KOPT-K1 (cell line): ENCODE data around the gene CBARP.

Source experiments
- H3K27ac ChIP-seq: fragments of 200-600 bp; sonication (generic); 2 replicates; pipeline ENCODE4 v1.5.1; 2016; ENCODE audit warnings: antibody characterized with exemption, mild to moderate bottlenecking, low read depth, low read length; ENCODE audit not compliant: poor library complexity, severe bottlenecking
- H3K36me3 ChIP-seq: fragments of 200-600 bp; sonication (generic); 2 replicates; pipeline ENCODE4 v1.5.1; 2017; ENCODE audit warnings: antibody characterized with exemption, mild to moderate bottlenecking, low read length, moderate library complexity; ENCODE audit not compliant: insufficient read depth
- H3K9me3 ChIP-seq: fragments of 200-600 bp; sonication (generic); 2 replicates; pipeline ENCODE4 v1.5.1; 2017; ENCODE audit warnings: antibody characterized with exemption, low read length, mild to moderate bottlenecking; ENCODE audit not compliant: insufficient read depth, poor library complexity, severe bottlenecking

Gene CBARP

DNA sequence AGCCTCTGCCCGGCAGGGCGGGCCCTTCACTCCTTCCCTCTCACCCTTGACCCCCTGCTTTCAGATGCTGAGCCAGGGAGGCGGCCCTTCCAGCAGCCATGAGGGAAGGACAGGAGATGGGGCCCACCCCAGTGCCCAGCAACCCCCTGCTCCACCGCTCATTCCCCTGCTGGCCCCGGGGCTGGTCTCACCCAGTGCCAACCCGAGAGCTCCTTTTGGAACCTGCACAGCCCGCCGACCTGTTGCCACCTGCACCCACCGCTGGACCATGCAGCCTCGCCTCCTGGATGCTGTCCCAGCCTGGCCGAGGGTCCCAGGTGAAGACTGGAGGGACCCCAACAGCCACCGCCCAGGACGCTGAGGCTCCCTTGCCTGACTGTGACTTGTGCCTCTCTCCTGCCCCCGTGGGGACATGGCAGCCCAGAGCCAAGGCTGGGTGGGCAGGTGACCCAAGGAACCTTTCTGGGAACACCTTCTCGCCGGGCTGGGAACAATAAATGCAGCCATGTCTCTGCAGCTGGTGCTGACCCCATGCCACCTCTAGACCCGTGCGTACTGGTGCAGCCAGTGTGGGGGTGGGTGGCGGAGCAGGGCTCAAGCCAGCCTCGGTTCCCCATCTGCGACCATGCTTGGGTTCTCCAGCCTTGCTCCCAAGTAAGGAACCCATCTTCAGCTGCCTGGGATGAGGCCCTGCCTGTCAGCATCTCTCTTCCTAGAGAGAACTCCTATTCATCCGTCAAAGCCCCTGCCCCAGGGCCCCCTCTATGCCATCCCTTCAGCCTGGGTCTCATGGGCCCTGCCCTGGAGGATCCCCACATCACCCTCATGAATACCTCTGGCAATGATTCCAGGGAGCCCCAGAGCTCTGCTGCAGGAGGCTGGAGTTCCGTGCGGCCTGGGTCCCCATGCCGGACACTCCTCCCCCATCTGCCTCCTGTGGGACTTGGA, 41.2 kb upstream of the CBARP start:
- H3K9me3 ChIP-seq: no peaks in the 10 kb centered on the region
- no peak overlapping the region for H3K27ac ChIP-seq
- H3K36me3 ChIP-seq: peaks cover 47% of the 10 kb centered on the region

DNA sequence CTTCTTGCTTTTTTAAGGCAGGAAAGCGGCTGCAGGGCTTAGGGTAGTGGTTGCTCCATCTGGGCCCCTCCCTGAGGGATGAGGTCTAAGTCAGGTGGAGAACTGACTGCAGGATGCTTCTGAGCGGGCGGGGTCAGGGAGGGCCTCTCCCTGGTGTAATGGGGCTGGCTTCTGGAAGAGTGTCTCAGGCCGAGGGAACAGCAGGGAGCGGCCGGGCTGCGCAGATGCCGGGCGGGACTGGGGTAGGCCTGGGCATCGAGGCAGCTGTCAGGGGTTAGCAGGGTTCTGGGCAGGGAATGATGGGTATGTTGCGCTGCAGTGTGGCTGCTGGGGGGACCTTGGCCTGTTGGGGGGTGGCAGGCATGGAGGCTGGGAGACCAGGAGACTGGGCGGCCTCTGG, 40.3 kb upstream of the CBARP start:
- Histone ChIP-seq H3K9me3 (no peaks in the 10 kb centered on the region), H3K36me3 (peaks cover 56% of the 10 kb centered on the region), H3K27ac (no peak overlapping the region)

DNA sequence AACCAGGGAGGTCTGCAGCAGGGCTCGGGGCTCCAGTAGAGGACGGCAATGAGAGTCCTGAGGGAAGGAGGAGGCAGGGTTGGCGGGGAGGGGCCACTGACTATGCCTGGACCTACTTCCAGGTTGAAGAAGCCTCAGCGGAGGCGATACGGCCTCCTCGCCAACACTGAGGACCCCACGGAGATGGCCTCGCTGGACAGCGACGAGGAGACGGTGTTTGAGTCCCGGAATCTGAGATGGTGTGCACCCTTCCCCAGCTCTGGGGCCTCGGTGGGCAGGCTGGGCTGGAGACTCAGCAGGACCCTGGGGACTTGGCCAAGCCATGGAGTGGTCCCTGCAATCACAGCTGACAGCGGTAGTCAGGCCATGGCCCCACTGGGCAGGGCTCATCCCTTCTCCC, 39.3 kb upstream of the CBARP start:
- Histone ChIP-seq H3K36me3 (peaks cover 67% of the 10 kb centered on the region), H3K27ac (peak overlapping the region; percentile 96), H3K9me3 (no peaks in the 10 kb centered on the region)

DNA sequence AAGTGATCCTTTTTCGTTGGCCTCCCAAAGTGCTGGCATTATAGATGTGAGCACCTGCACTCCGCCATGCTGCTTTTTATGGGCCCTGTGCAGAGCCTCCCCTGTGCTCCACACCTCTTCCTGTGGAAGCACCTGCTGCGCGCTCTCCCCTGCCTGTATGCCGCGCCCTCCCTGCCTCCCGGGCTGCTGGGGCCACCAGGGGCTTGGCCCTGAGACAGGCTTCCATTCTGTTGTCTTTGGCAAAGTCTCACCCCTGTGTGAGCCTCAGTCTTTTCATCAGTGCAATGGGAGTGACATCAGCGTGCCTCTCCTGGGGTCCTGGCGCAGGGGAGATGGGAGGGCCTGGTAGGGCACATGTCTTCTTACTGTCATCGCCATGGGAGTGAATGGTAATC, 38.8 kb upstream of the CBARP start:
- Histone ChIP-seq H3K9me3 (no peaks in the 10 kb centered on the region), H3K36me3 (peaks cover 71% of the 10 kb centered on the region), H3K27ac (peak overlapping the region; percentile 96)

DNA sequence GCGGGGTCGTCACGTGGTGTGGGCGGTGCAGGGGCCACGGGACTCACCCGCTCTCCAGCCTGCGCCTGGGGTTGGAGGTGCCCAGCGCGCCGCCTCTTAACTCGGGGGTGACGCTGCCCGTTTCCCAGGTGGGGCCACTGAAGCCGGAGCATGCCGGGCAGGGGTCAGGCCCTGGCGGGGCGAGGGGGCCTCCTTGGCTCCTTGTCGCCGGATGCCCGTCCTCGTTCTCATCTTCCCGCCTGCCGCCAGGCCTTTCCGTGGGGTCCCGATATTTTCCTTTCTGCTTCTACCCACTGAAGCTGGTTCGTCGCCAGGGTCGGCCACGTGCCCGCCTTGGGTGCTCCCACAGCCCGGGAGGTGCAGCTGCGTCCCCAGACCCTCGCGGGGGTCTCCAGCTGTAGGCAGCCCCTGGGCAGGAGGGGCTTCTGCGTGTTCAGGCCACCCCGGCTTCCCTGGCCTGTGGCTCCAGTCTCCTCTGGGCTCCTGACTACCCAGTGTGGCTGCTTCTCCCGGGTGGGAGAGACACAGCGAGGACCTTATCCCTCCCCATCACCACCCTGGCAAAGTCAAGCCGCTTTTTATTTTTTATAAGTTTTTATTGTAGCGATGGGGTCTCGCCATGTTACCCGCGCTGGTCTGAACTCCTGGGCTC, 38.3 kb upstream of the CBARP start:
- Histone ChIP-seq H3K9me3 (no peaks in the 10 kb centered on the region), H3K27ac (peak overlapping the region; percentile 96), H3K36me3 (peaks cover 76% of the 10 kb centered on the region)

DNA sequence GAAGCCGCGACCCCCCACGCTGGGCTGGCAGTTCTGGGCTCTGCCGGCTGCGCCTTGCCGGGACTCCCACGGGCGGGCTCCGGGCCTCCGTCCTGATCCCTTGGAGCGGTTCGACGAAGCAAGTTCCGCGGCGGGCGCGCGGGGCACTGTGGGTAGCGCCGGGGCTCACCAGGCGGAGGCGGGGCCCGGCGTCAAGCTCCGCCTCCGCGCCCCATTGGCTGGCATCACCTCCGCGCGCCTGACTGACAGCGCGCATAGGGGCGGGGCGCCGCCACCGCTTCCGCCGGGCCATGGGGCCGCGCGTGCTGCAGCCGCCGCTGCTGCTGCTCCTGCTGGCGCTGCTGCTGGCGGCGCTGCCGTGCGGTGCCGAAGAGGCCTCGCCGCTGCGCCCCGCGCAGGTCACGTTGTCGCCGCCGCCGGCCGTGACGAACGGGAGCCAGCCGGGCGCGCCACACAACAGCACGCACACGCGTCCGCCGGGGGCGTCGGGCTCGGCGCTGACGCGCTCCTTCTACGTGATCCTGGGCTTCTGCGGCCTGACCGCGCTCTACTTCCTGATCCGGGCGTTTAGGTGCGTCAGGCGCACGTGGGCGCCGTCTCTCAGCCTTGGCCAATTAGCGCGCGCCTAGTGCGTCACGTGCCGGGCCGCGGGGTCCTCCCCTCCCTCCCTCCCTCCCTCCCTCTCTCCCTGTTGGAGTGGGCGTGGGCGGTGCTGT, 37.6 kb upstream of the CBARP start, which contains the start of gene FAM174C:
TSS of gene FAM174C (plus strand) at position 271 of the 716 bp plus-strand sequence. CDS start at position 291, 20 bp downstream.
- Histone ChIP-seq H3K36me3 (peaks cover 82% of the 10 kb centered on the region), H3K9me3 (no peaks in the 10 kb centered on the region), H3K27ac (peak within 1 kb of the TSS; percentile 96)

DNA sequence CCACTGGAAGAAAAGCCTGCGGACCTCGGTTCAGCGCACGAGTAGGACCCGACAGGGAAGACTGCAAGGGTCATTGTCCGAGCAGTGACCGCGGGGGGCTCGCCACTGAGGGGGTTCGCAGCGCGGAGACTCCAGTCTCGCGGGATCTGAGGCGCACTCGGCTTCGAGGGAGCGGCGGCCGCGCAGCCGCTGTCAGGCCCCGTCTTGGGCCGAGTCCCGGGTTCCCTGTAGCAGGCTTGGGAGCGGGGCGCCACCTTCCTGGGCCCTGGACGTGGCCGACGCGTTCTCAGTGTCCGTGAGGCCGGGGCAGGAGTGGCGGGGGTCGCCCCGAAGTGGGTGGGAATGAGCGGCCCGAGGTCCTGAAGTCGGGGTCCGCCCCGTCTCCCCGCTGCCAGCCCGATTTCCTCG, 37.1 kb upstream of the CBARP start:
- Histone ChIP-seq H3K36me3 (peaks cover 81% of the 10 kb centered on the region), H3K27ac (peak overlapping the region; percentile 96), H3K9me3 (no peaks in the 10 kb centered on the region)

DNA sequence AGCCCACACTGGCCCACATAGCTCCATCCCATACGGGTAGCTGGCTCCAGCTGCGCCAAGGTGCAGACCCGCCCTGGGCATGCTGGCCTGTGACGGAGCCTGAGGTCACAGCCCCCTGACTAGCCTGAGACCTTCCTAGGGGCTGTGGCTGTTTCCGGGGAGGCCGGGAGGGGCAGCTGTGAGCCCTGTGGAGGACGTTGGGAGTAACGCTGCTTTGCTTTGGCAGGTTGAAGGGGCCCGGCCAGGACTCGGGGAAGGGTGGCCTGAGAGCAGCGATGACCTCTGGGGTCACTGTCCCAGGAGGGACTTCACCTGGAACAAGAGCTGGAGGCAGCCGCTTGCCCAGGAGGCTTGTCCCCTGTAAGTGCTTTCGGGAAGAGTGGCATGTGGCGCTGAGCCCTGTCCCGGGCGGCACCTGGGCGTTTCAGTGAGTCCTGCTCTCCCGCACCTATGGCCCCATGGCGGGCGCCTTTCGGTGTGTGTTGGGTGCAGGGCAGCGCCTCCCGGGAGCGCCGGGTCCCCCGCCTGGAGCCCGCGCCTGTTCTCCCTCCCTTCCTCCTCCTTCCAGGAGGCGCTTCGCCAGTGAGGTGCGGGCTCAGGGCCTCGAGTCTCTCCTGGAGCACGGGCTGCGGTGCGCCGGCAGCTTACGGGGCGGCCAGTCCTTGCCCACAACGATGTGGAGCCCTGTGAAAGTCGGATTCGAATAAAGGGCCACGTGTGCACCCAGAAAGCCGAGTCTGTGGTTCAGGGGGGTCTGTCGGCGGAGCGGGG, 36.5 kb upstream of the CBARP start:
- H3K27ac ChIP-seq: peak overlapping the region; percentile 96
- H3K36me3 ChIP-seq: peaks cover 77% of the 10 kb centered on the region

DNA sequence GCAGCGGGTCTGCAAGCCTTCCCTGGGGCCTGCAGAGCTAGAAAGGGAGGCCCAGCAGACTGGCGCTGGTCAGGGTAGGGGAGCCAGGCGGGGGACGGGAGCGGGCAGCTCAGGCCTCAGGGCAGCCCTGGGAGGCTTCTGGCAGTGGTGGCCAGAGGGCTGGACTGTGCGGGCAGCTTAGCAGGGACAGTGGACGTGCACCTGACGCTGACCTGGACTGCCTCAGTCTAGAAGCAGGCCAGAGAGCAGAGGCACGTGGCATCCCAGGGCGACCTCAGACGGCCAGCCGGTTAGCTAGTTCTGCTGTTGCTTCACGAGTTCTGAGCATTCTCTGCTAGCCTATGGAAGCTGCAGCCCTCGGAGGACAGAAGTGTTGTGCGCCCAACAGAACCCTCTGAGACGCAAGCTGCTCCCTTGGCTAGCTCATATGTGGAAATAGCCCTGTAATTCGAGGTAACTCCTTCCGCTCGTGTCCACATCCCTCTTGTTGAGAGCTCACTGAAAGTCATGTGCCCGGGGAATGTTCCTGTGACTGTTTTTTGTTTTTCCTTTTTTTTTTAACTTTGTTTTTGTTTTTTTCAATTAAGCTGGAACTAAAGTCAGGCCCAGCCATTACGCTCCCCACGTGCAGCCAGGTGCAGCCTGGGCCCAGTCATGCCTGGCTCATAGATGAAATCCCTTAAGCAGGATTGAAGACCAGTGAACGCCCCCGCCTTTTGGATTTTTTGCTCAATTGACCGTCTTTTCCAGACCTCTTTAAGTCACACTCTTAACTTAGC, 35.6 kb upstream of the CBARP start:
- Histone ChIP-seq H3K36me3 (peaks cover 69% of the 10 kb centered on the region), H3K27ac (no peak overlapping the region), H3K9me3 (no peaks in the 10 kb centered on the region)

More for the DNA sequence above, 36.5 kb upstream of the CBARP start:
- no peaks in the 10 kb centered on the region for H3K9me3 ChIP-seq

DNA sequence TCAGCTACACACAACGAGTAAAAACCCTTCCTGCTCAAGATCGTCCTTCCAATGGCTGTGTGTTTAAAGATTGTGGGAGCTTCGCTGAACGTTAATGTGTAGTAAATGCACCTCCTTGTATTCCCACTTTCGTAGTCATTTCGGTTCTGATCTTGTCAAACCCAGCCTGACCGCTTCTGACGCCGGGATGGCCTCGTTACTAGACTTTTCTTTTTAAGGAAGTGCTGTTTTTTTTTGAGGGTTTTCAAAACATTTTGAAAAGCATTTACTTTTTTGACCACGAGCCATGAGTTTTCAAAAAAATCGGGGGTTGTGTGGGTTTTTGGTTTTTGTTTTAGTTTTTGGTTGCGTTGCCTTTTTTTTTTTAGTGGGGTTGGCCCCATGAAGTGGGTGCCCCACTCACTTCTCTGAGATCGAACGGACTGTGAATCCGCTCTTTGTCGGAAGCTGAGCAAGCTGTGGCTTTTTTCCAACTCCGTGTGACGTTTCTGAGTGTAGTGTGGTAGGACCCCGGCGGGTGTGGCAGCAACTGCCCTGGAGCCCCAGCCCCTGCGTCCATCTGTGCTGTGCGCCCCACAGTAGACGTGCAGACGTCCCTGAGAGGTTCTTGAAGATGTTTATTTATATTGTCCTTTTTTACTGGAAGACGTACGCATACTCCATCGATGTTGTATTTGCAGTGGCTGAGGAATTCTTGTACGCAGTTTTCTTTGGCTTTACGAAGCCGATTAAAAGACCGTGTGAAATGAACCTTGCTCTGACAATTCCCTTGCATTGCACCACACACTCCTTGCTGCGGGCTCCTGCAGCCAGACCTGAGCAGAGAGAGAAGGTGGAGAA, 34.8 kb upstream of the CBARP start:
- H3K36me3 ChIP-seq: peaks cover 60% of the 10 kb centered on the region
- H3K9me3 ChIP-seq: no peaks in the 10 kb centered on the region
- H3K27ac ChIP-seq: no peak overlapping the region

DNA sequence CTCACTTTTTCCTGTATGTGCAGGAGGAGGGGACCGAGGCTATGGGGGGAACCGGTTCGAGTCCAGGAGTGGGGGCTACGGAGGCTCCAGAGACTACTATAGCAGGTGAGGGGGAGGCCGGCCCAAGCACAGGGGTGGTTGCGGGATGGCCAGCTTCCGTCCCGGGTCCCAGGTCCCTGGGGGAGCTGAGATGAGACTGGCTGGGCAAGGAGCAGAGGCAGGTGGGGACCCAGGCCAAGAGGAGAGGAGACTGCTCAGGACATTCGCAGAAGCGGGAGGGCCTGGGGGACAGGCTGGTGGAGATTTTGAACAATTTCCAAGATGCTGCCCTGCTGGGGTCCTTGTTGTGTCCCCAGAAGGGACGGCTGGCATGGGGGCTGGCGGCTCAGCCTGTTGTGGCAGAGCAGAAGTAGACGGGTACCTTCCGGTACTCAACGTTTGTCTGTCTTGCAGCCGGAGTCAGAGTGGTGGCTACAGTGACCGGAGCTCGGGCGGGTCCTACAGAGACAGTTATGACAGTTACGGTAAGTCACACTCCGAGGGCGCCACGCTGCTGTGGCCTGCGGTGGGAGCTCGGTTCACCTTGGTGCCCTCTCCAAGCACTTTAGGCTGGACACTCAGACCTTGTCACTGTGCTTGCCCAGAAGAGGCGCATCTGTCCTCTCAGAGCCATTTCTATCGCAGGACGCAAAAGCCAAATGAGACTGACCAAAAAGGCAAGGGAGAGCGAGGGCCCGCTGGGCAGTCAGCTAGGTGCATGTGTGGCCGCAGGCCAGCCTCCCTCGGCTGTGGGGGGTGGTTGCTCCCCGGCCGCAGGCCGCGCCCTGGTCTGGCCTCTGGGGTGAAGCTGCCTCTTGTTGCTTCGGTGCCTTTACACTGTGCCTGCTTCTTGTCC, 34.0 kb upstream of the CBARP start:
- Histone ChIP-seq H3K9me3 (no peaks in the 10 kb centered on the region), H3K36me3 (peaks cover 52% of the 10 kb centered on the region), H3K27ac (peak overlapping the region; percentile 95)

DNA sequence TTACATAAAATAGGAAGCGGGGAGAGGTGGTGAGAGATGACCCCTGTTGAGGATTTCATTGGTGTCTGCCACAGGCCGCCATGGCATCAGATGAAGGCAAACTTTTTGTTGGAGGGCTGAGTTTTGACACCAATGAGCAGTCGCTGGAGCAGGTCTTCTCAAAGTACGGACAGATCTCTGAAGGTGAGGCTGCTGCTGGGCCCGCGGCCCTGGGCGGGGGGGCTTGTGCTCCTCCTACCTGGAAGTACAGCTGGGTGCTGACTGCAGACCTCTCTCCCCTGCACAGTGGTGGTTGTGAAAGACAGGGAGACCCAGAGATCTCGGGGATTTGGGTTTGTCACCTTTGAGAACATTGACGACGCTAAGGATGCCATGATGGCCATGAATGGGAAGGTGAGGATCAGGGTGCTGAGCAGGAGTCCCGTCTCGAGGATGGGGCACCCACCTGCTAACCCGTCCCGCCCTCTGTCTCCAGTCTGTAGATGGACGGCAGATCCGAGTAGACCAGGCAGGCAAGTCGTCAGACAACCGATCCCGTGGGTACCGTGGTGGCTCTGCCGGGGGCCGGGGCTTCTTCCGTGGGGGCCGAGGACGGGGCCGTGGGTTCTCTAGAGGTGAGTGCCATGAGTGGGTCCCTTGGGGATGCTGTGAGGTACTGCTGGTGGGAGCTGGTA, 33.2 kb upstream of the CBARP start:
- H3K36me3 ChIP-seq: peaks cover 52% of the 10 kb centered on the region
- peak overlapping the region; percentile 95 for H3K27ac ChIP-seq
- no peaks in the 10 kb centered on the region for H3K9me3 ChIP-seq
